ENCODE results near the gene FADS1.

Gene FADS1

GRCh38 chr11:61851113-61851899 lies 34.5 kb upstream of the FADS1 start:
- no peak overlapping the region for H4K8ac ChIP-seq (ENCODE audit: low read depth, low read length)
- WGBS (ENCODE audit: extremely low coverage, insufficient coverage, insufficient read length): no CpG with 5 or more reads among the region's 24 CpGs

DNA sequence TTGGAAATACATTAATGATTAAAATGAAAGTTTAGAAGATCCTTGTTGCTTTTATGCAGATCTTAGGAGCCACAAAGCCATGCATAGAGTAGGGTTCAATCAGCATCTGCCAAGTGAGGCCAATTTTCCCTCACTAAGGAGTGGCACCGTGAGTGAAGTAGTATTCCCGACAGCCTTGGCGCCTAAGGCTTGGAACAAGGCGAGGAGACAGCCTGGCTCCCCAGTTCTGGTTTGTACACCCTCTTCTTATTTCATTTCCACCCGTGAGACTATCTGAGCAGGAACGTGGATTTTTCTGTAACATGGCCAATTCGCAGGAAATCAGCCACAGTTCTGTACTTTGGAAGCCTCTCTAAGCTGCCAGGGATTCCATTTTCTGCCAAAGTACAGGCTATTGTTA lies 33.9 kb upstream of the FADS1 start:
- Histone ChIP-seq H3K4me1 (ENCODE audit: control insufficient read depth in 1 of 2, insufficient read depth in 2 of 2, low read length in 2 of 2) (no peaks in the 10 kb centered on the region), H3K9ac (ENCODE audit: low read length) (no peak overlapping the region), H3K79me1 (ENCODE audit: low read length) (no peaks in the 10 kb centered on the region), H3K23ac (ENCODE audit: low read length) (no peak overlapping the region), H3K4ac (ENCODE audit: low read depth, low read length) (no peak overlapping the region), H3K36me3 (ENCODE audit: control insufficient read depth in 1 of 2, insufficient read depth in 2 of 2, low read length in 2 of 2) (peaks cover 74 to 83% of the 10 kb centered on the region in 2 experiments), H3K4me2 (ENCODE audit: low read length) (no peak overlapping the region), H3K27me3 (ENCODE audit: insufficient read depth, low read length) (no peaks in the 10 kb centered on the region), H3K27ac (ENCODE audit: low read depth, low read length) (no peak overlapping the region), H2AFZ (ENCODE audit: insufficient read depth, low read length, poor library complexity) (no peak overlapping the region), H2BK5ac (ENCODE audit: low read depth, low read length, poor library complexity) (no peak overlapping the region), H3K4me3 (ENCODE audit: low read depth, low read length) (no peak overlapping the region), H3K9me3 (ENCODE audit: insufficient read depth, low read depth, low read length) (no peaks in the 10 kb centered on the region), H4K8ac (ENCODE audit: low read depth, low read length) (no peak overlapping the region), H4K12ac (ENCODE audit: low read depth, low read length) (no peak overlapping the region), H3K79me2 (ENCODE audit: control insufficient read depth, insufficient read depth, low read length, poor library complexity) (no peaks in the 10 kb centered on the region), H2BK12ac (ENCODE audit: low read length) (no peak overlapping the region), H4K91ac (ENCODE audit: low read depth, low read length) (no peak overlapping the region), H3K18ac (ENCODE audit: low read length) (no peak overlapping the region), H3K14ac (ENCODE audit: low read length) (no peak overlapping the region), H2AK5ac (ENCODE audit: low read length) (no peak overlapping the region), H2BK120ac (ENCODE audit: insufficient read depth, low read length, poor library complexity) (no peak overlapping the region)
- no peak for DNase-seq
- WGBS (ENCODE audit: extremely low coverage, insufficient coverage, insufficient read length): no CpG with 5 or more reads among the region's 7 CpGs

More at GRCh38 chr11:61851113-61851899, 34.5 kb upstream of the FADS1 start:
- no peaks in the 10 kb centered on the region for H3K27me3 ChIP-seq (ENCODE audit: insufficient read depth, low read length)
- no peak overlapping the region for H2BK5ac ChIP-seq (ENCODE audit: low read depth, low read length, poor library complexity)
- no peak overlapping the region for H2BK12ac ChIP-seq (ENCODE audit: low read length)
- H3K18ac ChIP-seq (ENCODE audit: low read length): no peak overlapping the region
- no peaks in the 10 kb centered on the region for H3K9me3 ChIP-seq (ENCODE audit: insufficient read depth, low read depth, low read length)
- no peak overlapping the region for H3K9ac ChIP-seq (ENCODE audit: low read length)
- no peak overlapping the region for H3K23ac ChIP-seq (ENCODE audit: low read length)
- H4K12ac ChIP-seq (ENCODE audit: low read depth, low read length): no peak overlapping the region
- H3K14ac ChIP-seq (ENCODE audit: low read length): no peak overlapping the region
- H3K4ac ChIP-seq (ENCODE audit: low read depth, low read length): no peak overlapping the region
- H3K4me3 ChIP-seq (ENCODE audit: low read depth, low read length): no peak overlapping the region
- H3K4me2 ChIP-seq (ENCODE audit: low read length): no peak overlapping the region
- H3K4me1 ChIP-seq (ENCODE audit: control insufficient read depth in 1 of 2, insufficient read depth in 2 of 2, low read length in 2 of 2): no peaks in the 10 kb centered on the region
- H2BK120ac ChIP-seq (ENCODE audit: insufficient read depth, low read length, poor library complexity): no peak overlapping the region
- H3K36me3 ChIP-seq (ENCODE audit: control insufficient read depth in 1 of 2, insufficient read depth in 2 of 2, low read length in 2 of 2): peaks cover 78 to 83% of the 10 kb centered on the region in 2 experiments
- no peaks in the 10 kb centered on the region for H3K79me2 ChIP-seq (ENCODE audit: control insufficient read depth, insufficient read depth, low read length, poor library complexity)
- H3K79me1 ChIP-seq (ENCODE audit: low read length): no peaks in the 10 kb centered on the region
- H2AK5ac ChIP-seq (ENCODE audit: low read length): no peak overlapping the region
- DNase-seq: no peak
- H2AFZ ChIP-seq (ENCODE audit: insufficient read depth, low read length, poor library complexity): no peak overlapping the region
- no peak overlapping the region for H4K91ac ChIP-seq (ENCODE audit: low read depth, low read length)
- no peak overlapping the region for H3K27ac ChIP-seq (ENCODE audit: low read depth, low read length)

DNA sequence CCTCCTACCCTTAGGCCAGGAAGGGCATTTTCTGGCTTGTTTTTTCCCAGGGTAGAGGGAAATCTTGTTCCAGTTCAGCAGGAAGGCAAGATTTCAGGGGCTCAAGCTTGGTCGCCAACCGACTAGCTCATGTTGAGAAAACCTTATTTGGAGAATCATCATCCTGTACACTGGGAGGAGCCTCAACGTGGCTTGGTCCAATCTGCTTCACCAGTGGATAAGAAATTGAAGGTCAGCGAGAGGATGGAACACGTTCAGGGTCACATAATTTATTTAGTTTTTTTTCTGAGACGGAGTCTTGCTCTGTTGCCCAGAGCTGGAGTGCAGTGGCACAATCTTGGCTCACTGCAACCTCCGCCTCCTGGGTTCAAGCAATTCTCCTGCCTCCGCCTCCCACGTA lies 31.8 kb upstream of the FADS1 start:
- H3K27me3 ChIP-seq (ENCODE audit: insufficient read depth, low read length): no peaks in the 10 kb centered on the region
- no peak overlapping the region for H2BK120ac ChIP-seq (ENCODE audit: insufficient read depth, low read length, poor library complexity)
- H3K14ac ChIP-seq (ENCODE audit: low read length): no peak overlapping the region
- no peak overlapping the region for H3K4me3 ChIP-seq (ENCODE audit: low read depth, low read length)
- DNase-seq: no peak
- H3K4me1 ChIP-seq (ENCODE audit: control insufficient read depth in 1 of 2, insufficient read depth in 2 of 2, low read length in 2 of 2): no peaks in the 10 kb centered on the region
- no peak overlapping the region for H4K12ac ChIP-seq (ENCODE audit: low read depth, low read length)
- no peak overlapping the region for H3K4me2 ChIP-seq (ENCODE audit: low read length)
- H2AK5ac ChIP-seq (ENCODE audit: low read length): no peak overlapping the region
- no CpG with 5 or more reads among the region's 9 CpGs for WGBS (ENCODE audit: extremely low coverage, insufficient coverage, insufficient read length)
- no peaks in the 10 kb centered on the region for H3K79me2 ChIP-seq (ENCODE audit: control insufficient read depth, insufficient read depth, low read length, poor library complexity)
- H2BK5ac ChIP-seq (ENCODE audit: low read depth, low read length, poor library complexity): no peak overlapping the region
- no peak overlapping the region for H4K8ac ChIP-seq (ENCODE audit: low read depth, low read length)
- no peak overlapping the region for H3K18ac ChIP-seq (ENCODE audit: low read length)
- no peak overlapping the region for H3K23ac ChIP-seq (ENCODE audit: low read length)
- no peaks in the 10 kb centered on the region for H3K79me1 ChIP-seq (ENCODE audit: low read length)
- peaks cover 66 to 74% of the 10 kb centered on the region in 2 experiments for H3K36me3 ChIP-seq (ENCODE audit: control insufficient read depth in 1 of 2, insufficient read depth in 2 of 2, low read length in 2 of 2)
- no peak overlapping the region for H3K27ac ChIP-seq (ENCODE audit: low read depth, low read length)
- H3K9me3 ChIP-seq (ENCODE audit: insufficient read depth, low read depth, low read length): no peaks in the 10 kb centered on the region
- no peak overlapping the region for H2BK12ac ChIP-seq (ENCODE audit: low read length)
- no peak overlapping the region for H2AFZ ChIP-seq (ENCODE audit: insufficient read depth, low read length, poor library complexity)
- no peak overlapping the region for H3K4ac ChIP-seq (ENCODE audit: low read depth, low read length)
- H3K9ac ChIP-seq (ENCODE audit: low read length): no peak overlapping the region
- H4K91ac ChIP-seq (ENCODE audit: low read depth, low read length): no peak overlapping the region

DNA sequence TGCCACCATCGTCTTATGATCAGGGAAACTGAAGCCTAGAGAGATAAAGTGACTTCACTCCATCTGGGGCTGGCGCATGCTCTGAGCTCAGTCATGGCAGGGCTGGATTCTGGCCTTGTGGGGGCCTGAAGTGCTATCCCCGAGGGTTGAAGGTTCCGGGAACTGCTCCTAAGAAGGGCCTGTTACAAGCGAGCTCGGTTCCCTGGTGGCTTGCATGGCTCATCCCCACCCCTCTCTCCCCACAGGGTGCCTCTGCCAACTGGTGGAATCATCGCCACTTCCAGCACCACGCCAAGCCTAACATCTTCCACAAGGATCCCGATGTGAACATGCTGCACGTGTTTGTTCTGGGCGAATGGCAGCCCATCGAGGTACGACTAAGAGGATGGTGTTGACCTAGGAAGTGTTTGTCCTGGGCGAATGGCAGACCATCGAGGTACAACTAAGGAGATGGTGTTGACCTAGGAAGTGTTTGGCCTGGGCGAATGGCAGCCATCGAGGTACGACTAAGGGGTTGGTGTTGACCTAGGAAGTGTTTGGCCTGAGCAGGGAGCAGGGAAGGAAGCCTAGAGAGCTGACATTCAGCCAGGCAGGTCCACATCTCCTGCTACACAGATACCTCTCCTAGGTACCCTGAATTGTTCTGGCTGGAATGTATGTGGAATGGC lies 31.2 kb upstream of the FADS1 start:
- H3K9ac ChIP-seq (ENCODE audit: low read length): no peak overlapping the region
- H3K79me1 ChIP-seq (ENCODE audit: low read length): no peaks in the 10 kb centered on the region
- no peak overlapping the region for H2BK5ac ChIP-seq (ENCODE audit: low read depth, low read length, poor library complexity)
- H3K36me3 ChIP-seq (ENCODE audit: control insufficient read depth in 1 of 2, insufficient read depth in 2 of 2, low read length in 2 of 2): peaks cover 65 to 74% of the 10 kb centered on the region in 2 experiments
- no peaks in the 10 kb centered on the region for H3K4me1 ChIP-seq (ENCODE audit: control insufficient read depth in 1 of 2, insufficient read depth in 2 of 2, low read length in 2 of 2)
- H4K8ac ChIP-seq (ENCODE audit: low read depth, low read length): no peak overlapping the region
- no peaks in the 10 kb centered on the region for H3K9me3 ChIP-seq (ENCODE audit: insufficient read depth, low read depth, low read length)
- DNase-seq: no peak
- no peak overlapping the region for H3K4ac ChIP-seq (ENCODE audit: low read depth, low read length)
- no peak overlapping the region for H4K12ac ChIP-seq (ENCODE audit: low read depth, low read length)
- H2AK5ac ChIP-seq (ENCODE audit: low read length): no peak overlapping the region
- no peak overlapping the region for H3K14ac ChIP-seq (ENCODE audit: low read length)
- no peak overlapping the region for H2BK12ac ChIP-seq (ENCODE audit: low read length)
- WGBS (ENCODE audit: extremely low coverage, insufficient coverage, insufficient read length): no CpG with 5 or more reads among the region's 18 CpGs
- H3K18ac ChIP-seq (ENCODE audit: low read length): no peak overlapping the region
- H2BK120ac ChIP-seq (ENCODE audit: insufficient read depth, low read length, poor library complexity): no peak overlapping the region
- no peak overlapping the region for H4K91ac ChIP-seq (ENCODE audit: low read depth, low read length)
- H3K27ac ChIP-seq (ENCODE audit: low read depth, low read length): no peak overlapping the region
- no peak overlapping the region for H2AFZ ChIP-seq (ENCODE audit: insufficient read depth, low read length, poor library complexity)
- H3K27me3 ChIP-seq (ENCODE audit: insufficient read depth, low read length): no peaks in the 10 kb centered on the region
- no peaks in the 10 kb centered on the region for H3K79me2 ChIP-seq (ENCODE audit: control insufficient read depth, insufficient read depth, low read length, poor library complexity)
- no peak overlapping the region for H3K4me2 ChIP-seq (ENCODE audit: low read length)
- no peak overlapping the region for H3K23ac ChIP-seq (ENCODE audit: low read length)
- H3K4me3 ChIP-seq (ENCODE audit: low read depth, low read length): no peak overlapping the region
